Natural killer cell (primary cell): ENCODE data around the gene DEPP1. TPM values are rescaled to one million over a fixed set of nuclear protein-coding genes. Genes with fewer than 3 reads are reported as not detected.

ENCODE experiments used
- ATAC-seq, 3 donors: fragments of 150-1000 bp in 2 of 3; fragments of 200-7000 bp in 1 of 3; cut with Tn5 transposase; 1 replicate in 1 of 3; 2 replicates in 2 of 3; pipeline ENCODE4 v1.10.0; 2021; ENCODE audit warnings: mild to moderate bottlenecking in 2 of 3, moderate library complexity in 2 of 3
- DNase-seq, 2 donors: peaks; one replicate each; pipeline versions ENCODE4 v3.0.0 to v3.0.0-alpha.2; 2013 to 2021; ENCODE audit warnings: mixed read lengths in 1 of 2
- H3K27ac ChIP-seq: one replicate; pipeline ENCODE4 v1.5.1; 2013; ENCODE audit warnings: mild to moderate bottlenecking, low read length
- H3K27me3 ChIP-seq: one replicate; pipeline ENCODE4 v1.6.1; 2013; ENCODE audit warnings: low read length; ENCODE audit not compliant: control insufficient read depth, insufficient read depth
- H3K36me3 ChIP-seq: one replicate; pipeline ENCODE4 v1.6.1; 2013; ENCODE audit warnings: low read length; ENCODE audit not compliant: control insufficient read depth, insufficient read depth
- H3K4me1 ChIP-seq: one replicate; pipeline ENCODE4 v1.6.1; 2013; ENCODE audit warnings: low read length; ENCODE audit not compliant: control insufficient read depth, insufficient read depth
- H3K4me3 ChIP-seq: one replicate; pipeline ENCODE4 v1.5.1; 2013; ENCODE audit warnings: low read length
- H3K9me3 ChIP-seq: one replicate; pipeline ENCODE4 v1.6.1; 2013; ENCODE audit warnings: low read length; ENCODE audit not compliant: control insufficient read depth, insufficient read depth
- H3K27ac Mint-ChIP-seq, 2 donors: one replicate each; pipeline ENCODE4 v1.8.0; 2022; ENCODE audit warnings: mild to moderate bottlenecking in 2 of 2, mixed read lengths in 2 of 2, moderate library complexity in 1 of 2
- H3K27me3 Mint-ChIP-seq, 2 donors: one replicate each; pipeline ENCODE4 v1.8.0; 2022; ENCODE audit warnings: low read depth in 2 of 2, mixed read lengths in 2 of 2
- H3K36me3 Mint-ChIP-seq: one replicate; pipeline ENCODE4 v1.8.0; 2022; ENCODE audit warnings: mixed read lengths
- H3K4me1 Mint-ChIP-seq, 2 donors: one replicate each; pipeline ENCODE4 v1.8.0; 2022; ENCODE audit warnings: mixed read lengths in 2 of 2
- H3K4me3 Mint-ChIP-seq: one replicate; pipeline ENCODE4 v1.8.0; 2022; ENCODE audit warnings: mild to moderate bottlenecking, moderate library complexity, mixed read lengths
- H3K9me3 Mint-ChIP-seq, 2 donors: one replicate each; pipeline ENCODE4 v1.8.0; 2022; ENCODE audit warnings: mixed read lengths in 2 of 2
- CTCF ChIP-seq: fragments of 200-600 bp; IDR thresholded peaks from one replicate; pipeline ENCODE4 v1.8.0; 2022; ENCODE audit warnings: antibody characterized with exemption
- WGBS: methylation state at CpG from one replicate; pipeline ENCODE4 v1.1.7; 2013; ENCODE audit warnings: missing lambda C conversion rate; ENCODE audit not compliant: insufficient coverage; 5-methylcytosine and 5-hydroxymethylcytosine counted together
- intact Hi-C: fragments of 100-400 bp; cut with micrococcal nuclease; formaldehyde crosslinking; loops from one replicate; pipeline ENCODE4 v1.14.2; 2022
- total RNA-seq, 4 donors: library from RNA; stranded (reverse); fragments of 120-200 nt in 1 of 4; gene quantifications; one replicate each; pipeline versions ENCODE4 v1.2.3 to v1.2.4, GENCODE V29; 2013 to 2022

Gene DEPP1
- total RNA-seq, 3 donors from 2014 or later (not counting 1 experiment from before 2014, with no cell fraction given): not detected

GRCh38 chr10:44986670-44987069 is 8.1 kb upstream of the DEPP1 start:
- H3K36me3 Mint-ChIP-seq: peaks cover 9% of the 10 kb centered on the region
- H3K27ac Mint-ChIP-seq: no peak overlapping the region
- Histone ChIP-seq H3K27ac (no peak overlapping the region), H3K4me3 (no peak overlapping the region), H3K9me3 (no peaks in the 10 kb centered on the region), H3K36me3 (peaks cover 14% of the 10 kb centered on the region), H3K27me3 (no peaks in the 10 kb centered on the region), H3K4me1 (no peaks in the 10 kb centered on the region)
- H3K9me3 Mint-ChIP-seq: no peaks in the 10 kb centered on the region
- intact Hi-C loops: no loop called here
- H3K27me3 Mint-ChIP-seq: no peaks in the 10 kb centered on the region
- peaks cover 0 to 4% of the 10 kb centered on the region in 2 donors for H3K4me1 Mint-ChIP-seq
- ATAC-seq (no peak), DNase-seq (no peak)
- H3K4me3 Mint-ChIP-seq: no peak overlapping the region
- no peak for TF ChIP-seq CTCF
- WGBS: 49% methylated on average over 3 of the region's 3 CpGs

GRCh38 chr10:44986179-44986578 is 7.6 kb upstream of the DEPP1 start:
- Mint-ChIP-seq H3K4me3 (no peak overlapping the region), H3K4me1 (peaks cover 0 to 4% of the 10 kb centered on the region in 2 donors), H3K27me3 (no peaks in the 10 kb centered on the region), H3K27ac (no peak overlapping the region), H3K9me3 (no peaks in the 10 kb centered on the region), H3K36me3 (peaks cover 6% of the 10 kb centered on the region)
- ATAC-seq (no peak), DNase-seq (peak in 1 of 2 donors; percentile 1)
- Histone ChIP-seq H3K9me3 (no peaks in the 10 kb centered on the region), H3K4me1 (no peaks in the 10 kb centered on the region), H3K27me3 (no peaks in the 10 kb centered on the region), H3K27ac (no peak overlapping the region), H3K4me3 (no peak overlapping the region), H3K36me3 (peaks cover 14% of the 10 kb centered on the region)
- 95% methylated on average over 3 of the region's 3 CpGs for WGBS
- intact Hi-C loops: no loop called here
- TF ChIP-seq CTCF: no peak

GRCh38 chr10:44985175-44985681 is 6.6 kb upstream of the DEPP1 start:
- Mint-ChIP-seq H3K27me3 (no peaks in the 10 kb centered on the region), H3K9me3 (no peaks in the 10 kb centered on the region), H3K4me3 (no peak overlapping the region), H3K4me1 (peaks cover 6 to 12% of the 10 kb centered on the region in 2 donors), H3K27ac (no peak overlapping the region), H3K36me3 (peaks cover 6% of the 10 kb centered on the region)
- Histone ChIP-seq H3K27me3 (no peaks in the 10 kb centered on the region), H3K36me3 (peaks cover 13% of the 10 kb centered on the region), H3K9me3 (no peaks in the 10 kb centered on the region), H3K4me3 (no peak overlapping the region), H3K4me1 (no peaks in the 10 kb centered on the region), H3K27ac (no peak overlapping the region)
- WGBS: 89% methylated on average over 9 of the region's 9 CpGs
- DNase-seq (peak in 1 of 2 donors; percentile 1), ATAC-seq (no peak)
- TF ChIP-seq CTCF: no peak
- intact Hi-C loops: no loop called here

GRCh38 chr10:44984671-44985101 is 6.1 kb upstream of the DEPP1 start:
- 98% methylated on average over 15 of the region's 15 CpGs for WGBS
- Histone ChIP-seq H3K36me3 (peaks cover 11% of the 10 kb centered on the region), H3K4me1 (no peaks in the 10 kb centered on the region), H3K27ac (no peak overlapping the region), H3K27me3 (no peaks in the 10 kb centered on the region), H3K9me3 (no peaks in the 10 kb centered on the region), H3K4me3 (no peak overlapping the region)
- no peak for TF ChIP-seq CTCF
- ATAC-seq (no peak), DNase-seq (peak in 1 of 2 donors; percentile 7)
- Mint-ChIP-seq H3K4me1 (peaks cover 6 to 12% of the 10 kb centered on the region in 2 donors), H3K27me3 (no peaks in the 10 kb centered on the region), H3K36me3 (peaks cover 6% of the 10 kb centered on the region), H3K27ac (no peak overlapping the region), H3K9me3 (no peaks in the 10 kb centered on the region), H3K4me3 (no peak overlapping the region)
- intact Hi-C loops: no loop called here
